GM12878 (cell line): ENCODE data around the gene KLHL9. TPM values are rescaled to one million over a fixed set of nuclear protein-coding genes. Genes with fewer than 3 reads are reported as not detected.

Source experiments
- ATAC-seq: fragments of 200-7000 bp; cut with Tn5 transposase; 3 replicates; pipeline ENCODE4 v1.9.1; 2020; ENCODE audit warnings: mild to moderate bottlenecking, moderate library complexity
- Bru-seq: library from RNA; stranded (reverse); fragments of 400-500 nt; gene quantifications from one replicate; lab custom pipeline; 2021; lab: Mats Ljungman, UMichigan
- BruChase-seq, 2 experiments: library from RNA; stranded (reverse); fragments of 400-500 nt; gene quantifications; one replicate each; lab custom pipeline; 2021; lab: Mats Ljungman, UMichigan
- BruUV-seq: library from RNA; stranded (reverse); fragments of 400-500 nt; replicated peaks from 2 replicates; lab custom pipeline; 2021; lab: Mats Ljungman, UMichigan
- CTCF ChIA-PET: fragments of 300-600 bp; sonication (Branson Sonifier 250); formaldehyde crosslinking; extraction: SDS; loops from one replicate; lab custom pipeline; 2021; ENCODE audit warnings: inconsistent platforms; lab: Yijun Ruan, JAX
- POLR2A ChIA-PET: fragments of 350-600 bp; formaldehyde crosslinking; extraction: SDS; loops from one replicate; lab custom pipeline; 2021; ENCODE audit warnings: inconsistent platforms; lab: Charles Lee
- RAD21 ChIA-PET: fragments of 300-600 bp; sonication (Branson Sonifier 250); formaldehyde crosslinking; loops from one replicate; lab custom pipeline; 2023; ENCODE audit warnings: antibody characterized with exemption; ENCODE audit not compliant: unreplicated experiment; lab: Charles Lee
- SMC1A ChIA-PET: fragments of 300-600 bp; sonication (Branson Sonifier 250); formaldehyde crosslinking; loops from one replicate; lab custom pipeline; 2023; ENCODE audit not compliant: unreplicated experiment, uncharacterized antibody; lab: Charles Lee
- DNase-seq: peaks from one replicate; pipeline ENCODE4 v3.0.0-alpha.2; 2011; ENCODE audit warnings: low read depth, low spot score
- FAIRE-seq: peaks from 3 replicates; lab custom pipeline; 2011; peaks lifted over from hg19 to GRCh38; lab: Jason Lieb, UNC
- H2AFZ ChIP-seq: 2 replicates; pipeline ENCODE4 v1.6.0; 2011; ENCODE audit warnings: low read depth, low read length, control low read depth; ENCODE audit not compliant: control insufficient read depth
- H3K27ac ChIP-seq: 2 replicates; pipeline ENCODE4 v1.5.1; 2011; ENCODE audit warnings: control low read depth; ENCODE audit not compliant: control insufficient read depth, insufficient read depth
- H3K27me3 ChIP-seq, 2 experiments: replicated peaks in 1 of 2; 2 replicates each; pipeline versions ENCODE4 v1.6.0 to v1.6.1; 2011; ENCODE audit warnings: low read length in 1 of 2; ENCODE audit not compliant: control insufficient read depth in 2 of 2, insufficient read depth in 2 of 2
- H3K36me3 ChIP-seq, 2 experiments: 2 replicates each; pipeline ENCODE4 v1.5.1; 2011; ENCODE audit warnings: low read length in 1 of 2; ENCODE audit not compliant: control insufficient read depth in 2 of 2, insufficient read depth in 2 of 2
- H3K4me1 ChIP-seq: 2 replicates; pipeline ENCODE4 v1.6.1; 2011; ENCODE audit warnings: mild to moderate bottlenecking, low read length, moderate library complexity, mixed read lengths; ENCODE audit not compliant: control insufficient read depth, insufficient read depth
- H3K4me2 ChIP-seq: 2 replicates; pipeline ENCODE4 v1.6.0; 2011; ENCODE audit warnings: control low read depth; ENCODE audit not compliant: control insufficient read depth, insufficient read depth
- H3K4me3 ChIP-seq: fragments of 200-600 bp; sonication (generic); 2 replicates; pipeline ENCODE4 v1.5.1; 2016
- H3K79me2 ChIP-seq: 2 replicates; pipeline ENCODE4 v1.6.0; 2011; ENCODE audit warnings: low read length; ENCODE audit not compliant: control insufficient read depth, insufficient read depth
- H3K9ac ChIP-seq: 2 replicates; pipeline ENCODE4 v1.8.0; 2011; ENCODE audit warnings: low read length, control low read depth, mixed read lengths; ENCODE audit not compliant: control insufficient read depth, insufficient read depth
- H3K9me3 ChIP-seq: replicated peaks from 3 replicates; pipeline ENCODE4 v1.5.1; 2011; ENCODE audit warnings: mild to moderate bottlenecking, low read length; ENCODE audit not compliant: control insufficient read depth, insufficient read depth
- H4K20me1 ChIP-seq: 2 replicates; pipeline ENCODE4 v1.6.0; 2011; ENCODE audit not compliant: control insufficient read depth, insufficient read depth
- CHD2 ChIP-seq: IDR thresholded peaks from 2 replicates; pipeline ENCODE4 v1.6.1; 2011; ENCODE audit warnings: low read depth, low read length, improper control_type of control experiment, borderline replicate concordance
- E2F4 ChIP-seq: IDR thresholded peaks from 2 replicates; pipeline ENCODE4 v1.6.1; 2012; ENCODE audit warnings: low read depth, low read length, improper control_type of control experiment
- HDGF ChIP-seq: fragments of 450-650 bp; IDR thresholded peaks from 2 replicates; pipeline ENCODE4 v1.6.1; 2016; ENCODE audit warnings: antibody characterized with exemption
- NFXL1 ChIP-seq: fragments of 450-650 bp; IDR thresholded peaks from 2 replicates; pipeline ENCODE4 v1.6.1; 2017; ENCODE audit warnings: antibody characterized with exemption, mild to moderate bottlenecking, borderline replicate concordance
- RAD21 ChIP-seq: IDR thresholded peaks from 2 replicates; pipeline ENCODE4 v1.6.1; 2011; ENCODE audit warnings: mild to moderate bottlenecking, low read depth, low read length, moderate library complexity; ENCODE audit not compliant: insufficient read depth
- SMARCA5 ChIP-seq: fragments of 450-650 bp; IDR thresholded peaks from 2 replicates; pipeline ENCODE4 v1.6.1; 2017; ENCODE audit warnings: mild to moderate bottlenecking
- ZBTB4 ChIP-seq: fragments of 450-650 bp; formaldehyde crosslinking; IDR thresholded peaks from 2 replicates; pipeline ENCODE4 v1.4.0; 2022; ENCODE audit warnings: mild to moderate bottlenecking, moderate library complexity
- ZNF384 ChIP-seq: IDR thresholded peaks from 2 replicates; pipeline ENCODE4 v1.6.1; 2012; ENCODE audit warnings: low read depth, mild to moderate bottlenecking, low read length, improper control_type of control experiment, borderline replicate concordance
- ZZZ3 ChIP-seq: IDR thresholded peaks from 2 replicates; pipeline ENCODE4 v1.6.1; 2011; ENCODE audit warnings: low read depth; ENCODE audit not compliant: control insufficient read depth, insufficient read length
- WGBS: methylation state at CpG from one replicate; pipeline ENCODE4 v1.1.6; 2016; ENCODE audit warnings: low lambda C conversion rate; ENCODE audit not compliant: insufficient replicate concordance, insufficient coverage; ENCODE audit errors: missing lambda C conversion rate; 5-methylcytosine and 5-hydroxymethylcytosine counted together
- in situ Hi-C: fragments of 300-500 bp; cut with MboI; formaldehyde crosslinking; loops from 9 replicates; pipeline ENCODE4 v1.14.3; 2018; ENCODE audit warnings: mixed read lengths
- intact Hi-C: fragments of 100-400 bp; cut with micrococcal nuclease; formaldehyde crosslinking; loops from one replicate; pipeline ENCODE4 v1.14.2; 2022; ENCODE audit not compliant: unreplicated experiment
- long read RNA-seq, 2 experiments: library from polyadenylated mRNA; unstranded; transcript quantifications; one replicate each; pipeline ENCODE4 v2.0.0, GENCODE V29; 2019 to 2020
- polyA minus RNA-seq, 3 experiments: library from RNA; depleted of rRNA, polyadenylated mRNA; stranded (reverse); fragments of >200 nt; gene quantifications; 2 replicates each; pipeline ENCODE4 v1.2.3, GENCODE V29; 2011
- polyA plus RNA-seq, 11 experiments: library from polyadenylated mRNA; depleted of rRNA in 4 of 11; unstranded in 6 of 11; stranded (reverse) in 5 of 11; fragments of >200 nt; fragmentation: Nextera tagmentation in 4 of 11; fragmentation: Illumina TruSeq in 1 of 11; extraction: Ambion mirVana in 4 of 11; extraction: Trizol in 1 of 11; gene quantifications; 1 replicate in 1 of 11; 2 replicates in 10 of 11; pipeline versions ENCODE4 v1.2.1 to v1.2.3, GENCODE V29; 2011 to 2016; ENCODE audit warnings: inconsistent platforms in 2 of 11, missing spikeins in 2 of 11, low read depth in 1 of 11
- total RNA-seq, 4 experiments: library from RNA; depleted of rRNA in 3 of 4; stranded (reverse); fragments of >200 nt in 3 of 4; fragmentation: Illumina TruSeq in 1 of 4; extraction: Trizol in 1 of 4; gene quantifications; 2 replicates each; pipeline versions ENCODE4 v1.2.1 to v1.2.3, GENCODE V29; 2013 to 2021

KLHL9 gene, protein sequence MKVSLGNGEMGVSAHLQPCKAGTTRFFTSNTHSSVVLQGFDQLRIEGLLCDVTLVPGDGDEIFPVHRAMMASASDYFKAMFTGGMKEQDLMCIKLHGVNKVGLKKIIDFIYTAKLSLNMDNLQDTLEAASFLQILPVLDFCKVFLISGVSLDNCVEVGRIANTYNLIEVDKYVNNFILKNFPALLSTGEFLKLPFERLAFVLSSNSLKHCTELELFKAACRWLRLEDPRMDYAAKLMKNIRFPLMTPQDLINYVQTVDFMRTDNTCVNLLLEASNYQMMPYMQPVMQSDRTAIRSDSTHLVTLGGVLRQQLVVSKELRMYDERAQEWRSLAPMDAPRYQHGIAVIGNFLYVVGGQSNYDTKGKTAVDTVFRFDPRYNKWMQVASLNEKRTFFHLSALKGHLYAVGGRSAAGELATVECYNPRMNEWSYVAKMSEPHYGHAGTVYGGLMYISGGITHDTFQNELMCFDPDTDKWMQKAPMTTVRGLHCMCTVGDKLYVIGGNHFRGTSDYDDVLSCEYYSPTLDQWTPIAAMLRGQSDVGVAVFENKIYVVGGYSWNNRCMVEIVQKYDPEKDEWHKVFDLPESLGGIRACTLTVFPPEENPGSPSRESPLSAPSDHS
- total RNA-seq (2013; cell fraction: nucleolus; rRNA removed), result 61.0 and 61.2 TPM in 2 replicates
- total RNA-seq (2014; rRNA removed) (17.7 and 20.2 TPM in 2 replicates), total RNA-seq (2014; rRNA removed; fragmentation: Illumina TruSeq; extraction: Trizol) (15.3 and 15.8 TPM in 2 replicates), total RNA-seq (2021) (17.2 and 17.7 TPM in 2 replicates), polyA plus RNA-seq (2011; rRNA removed) (37.7 and 53.4 TPM in 2 replicates), polyA plus RNA-seq (2014; fragmentation: Illumina TruSeq; extraction: Trizol) (18.3 and 23.1 TPM in 2 replicates), polyA plus RNA-seq (2014; fragmentation: Nextera tagmentation; extraction: Ambion mirVana) (1 to 10 TPM; 3.8 to 5.8 TPM), polyA plus RNA-seq (2014; rRNA removed) (13.7 and 15.8 TPM in 2 replicates), polyA plus RNA-seq (2016; fragmentation: Nextera tagmentation; extraction: Ambion mirVana) (10 to 100 TPM; 17.5 to 18.6 TPM), polyA minus RNA-seq (2011; rRNA and poly(A)+ RNA removed) (34.8 and 44.0 TPM in 2 replicates), Bru-seq, nascent RNA (percentile 97 among the genes with signal in this experiment), BruChase-seq, experiment 1, labeled RNA remaining after a 6-hour chase (percentile 88 among the genes with signal in this experiment), BruChase-seq, experiment 2, labeled RNA remaining after a 2-hour chase (percentile 97 among the genes with signal in this experiment)
- polyA plus RNA-seq (2011; ENCODE audit: low read depth), result 6.7 TPM
- polyA plus RNA-seq (2011; cell fraction: cytosol; rRNA removed), result 14.3 and 14.9 TPM in 2 replicates
- 31.9 and 42.0 TPM in 2 replicates for polyA plus RNA-seq (2011; cell fraction: nucleus; rRNA removed)
- polyA plus RNA-seq (2012), result 8.9 and 14.1 TPM in 2 replicates
- 11.2 and 14.0 TPM in 2 replicates for polyA minus RNA-seq (2011; cell fraction: cytosol; rRNA and poly(A)+ RNA removed)
- polyA minus RNA-seq (2011; cell fraction: nucleus; rRNA and poly(A)+ RNA removed), result 49.2 and 52.4 TPM in 2 replicates
- long read RNA-seq, experiment 1, full-length matches to known transcripts, result 13 of 17 reads
- long read RNA-seq, experiment 1, partial matches to known transcripts, result 0 of 17 reads
- long read RNA-seq, experiment 1, other reads (novel, unspliced or antisense), result 4 of 17 reads
- long read RNA-seq, experiment 2, full-length matches to known transcripts, result 53 of 62 reads
- long read RNA-seq, experiment 2, partial matches to known transcripts, result 0 of 62 reads
- long read RNA-seq, experiment 2, other reads (novel, unspliced or antisense), result 9 of 62 reads

DNA sequence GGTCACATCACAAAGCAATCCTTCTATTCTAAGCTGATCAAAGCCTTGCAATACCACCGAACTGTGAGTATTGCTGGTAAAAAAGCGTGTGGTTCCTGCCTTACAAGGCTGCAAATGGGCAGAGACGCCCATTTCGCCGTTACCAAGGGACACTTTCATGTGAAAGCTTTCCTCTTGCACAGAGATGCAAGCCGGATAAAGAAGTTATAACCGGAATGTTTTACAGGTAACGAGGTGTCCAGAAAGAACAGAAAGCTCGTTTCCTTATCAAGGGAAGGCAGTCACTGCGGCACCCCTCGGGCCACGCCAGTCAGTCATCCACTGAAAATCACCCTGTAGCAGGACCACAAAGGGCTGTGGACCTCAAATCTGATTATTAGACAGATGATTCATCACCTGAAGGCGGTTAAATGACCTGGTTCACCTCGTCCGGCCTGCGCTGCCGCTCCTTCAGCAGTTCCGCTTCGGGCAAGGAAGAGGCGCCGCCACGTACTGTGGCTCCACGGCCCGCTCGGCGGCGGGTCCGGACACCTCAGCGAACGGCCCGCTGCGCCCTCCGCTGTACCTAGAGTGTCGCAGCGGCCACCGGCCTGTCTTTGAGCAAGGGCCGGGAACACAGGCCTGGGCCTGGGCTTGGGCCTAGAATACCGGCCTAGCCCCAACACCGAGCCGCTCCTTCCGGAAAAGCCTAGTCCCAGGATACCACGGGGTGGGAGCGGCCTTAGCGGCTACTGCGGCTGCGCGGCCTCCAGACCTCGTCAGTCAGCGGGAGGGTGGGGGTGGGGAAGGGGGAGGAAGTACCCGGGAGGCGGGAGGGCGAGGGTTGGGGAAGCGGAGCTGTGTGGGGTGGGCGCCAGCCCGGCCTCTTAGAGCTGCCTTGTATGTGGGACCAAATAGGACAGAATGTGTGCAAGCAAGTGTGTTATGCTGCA lies at the start of gene KLHL9:
TSS of gene KLHL9 (minus strand) at position 704 of the 932 bp plus-strand sequence. CDS start at position 159, 545 bp downstream.
- H4K20me1 ChIP-seq, result peaks cover 6% of the 10 kb centered on the region; the same call in 1 of the 2 replicates
- WGBS, result 2% methylated on average over 38 of the region's 55 CpGs
- H3K9me3 ChIP-seq, result no peaks in the 10 kb centered on the region; the same call in 2 of the 3 replicates
- peak; percentile 89 for ATAC-seq
- peaks cover 3% of the 10 kb centered on the region for H3K4me1 ChIP-seq
- H3K4me3 ChIP-seq, result peak within 1 kb of the TSS; percentile 82
- RAD21 ChIA-PET, result interaction anchor here (0.7 to 5.3 kb wide), 17 partner anchors 9 to 79 kb away, joined by 3 to 44 read pairs (median 5); partner anchors contain the start of gene IFNA2
- in situ Hi-C loops, result loop anchor here (5.0 kb wide), 1 partner anchor 57 kb away; no protein-coding TSS in a partner anchor
- H3K36me3 ChIP-seq, result peaks cover 0 to 11% of the 10 kb centered on the region in 2 experiments; a peak in 1 of 4 replicates
- H3K4me2 ChIP-seq, result peak within 1 kb of the TSS; percentile 95
- H2AFZ ChIP-seq, result peak within 1 kb of the TSS; percentile 85
- peaks cover 52% of the 10 kb centered on the region for H3K79me2 ChIP-seq
- intact Hi-C loops, result loop anchor here (1.0 to 2.0 kb wide), 2 partner anchors 24 to 46 kb away; no protein-coding TSS in a partner anchor
- DNase-seq, result peak; percentile 73
- POLR2A ChIA-PET, result interaction anchor here (0.5 to 1.9 kb wide), 8 partner anchors 10 to 257 kb away, joined by 3 to 6 read pairs (median 3); partner anchors contain the start of gene IFNB1
- H3K27me3 ChIP-seq, result no peaks in the 10 kb centered on the region
- peak within 1 kb of the TSS; percentile 91 for H3K27ac ChIP-seq
- CTCF ChIA-PET, result interaction anchor here (0.7 to 8.3 kb wide), 15 partner anchors 9 to 340 kb away, joined by 3 to 256 read pairs (median 6); partner anchors contain the start of gene IFNA2
- H3K9ac ChIP-seq, result peak within 1 kb of the TSS; percentile 90
- SMC1A ChIA-PET, result interaction anchor here (0.6 to 8.3 kb wide), 22 partner anchors 9 to 121 kb away, joined by 3 to 205 read pairs (median 4); partner anchors contain the start of gene IFNA8
- BruUV-seq, result TSS peak; percentile 70
- FAIRE-seq, result peak; percentile 7
- no peak for TF ChIP-seq HDGF
- peak; percentile 70 for TF ChIP-seq CHD2
- no peak for TF ChIP-seq E2F4
- no peak for TF ChIP-seq ZBTB4
- peak; percentile 83; the same call in 1 of the 2 replicates for TF ChIP-seq SMARCA5
- TF ChIP-seq RAD21, result no peak
- no peak for TF ChIP-seq ZZZ3
- TF ChIP-seq ZNF384, result no peak
- no peak for TF ChIP-seq NFXL1
